NCI-H187 (cell line): ENCODE results near the gene OSBPL10.
"Not testable (repeated sequence)": the region's sequence is repeated elsewhere in the genome, so short reads cannot be mapped to it uniquely, and the experiment has no call there.

ENCODE experiments used
- DNase-seq, 2 experiments: peaks; one replicate each; lab custom pipeline; 2025; lab: John Stamatoyannopoulos, UW

OSBPL10 gene

GRCh38 chr3:31815006-31815405, 166.1 kb downstream of the OSBPL10 start:
- no peak for DNase-seq

GRCh38 chr3:31813686-31814085, 167.4 kb downstream of the OSBPL10 start:
- no peak for DNase-seq

GRCh38 chr3:31813197-31813596, 167.9 kb downstream of the OSBPL10 start:
- no peak for DNase-seq

- DNase-seq, result no peak
Observed at GRCh38 chr3:31810991-31811433, 170.1 kb downstream of the OSBPL10 start.

GRCh38 chr3:31808143-31808720, 172.8 kb downstream of the OSBPL10 start:
- no peak for DNase-seq

- DNase-seq, result no peak
Observed at GRCh38 chr3:31804251-31805051, 176.6 kb downstream of the OSBPL10 start.

GRCh38 chr3:31802981-31803740, 177.9 kb downstream of the OSBPL10 start:
- no peak for DNase-seq

GRCh38 chr3:31800436-31800835, 180.6 kb downstream of the OSBPL10 start:
- DNase-seq, result no peak

GRCh38 chr3:31798840-31799239, 182.2 kb downstream of the OSBPL10 start:
- no peak for DNase-seq

- DNase-seq, result no peak
Observed at GRCh38 chr3:31793821-31794220, 187.2 kb downstream of the OSBPL10 start.

GRCh38 chr3:31791090-31791430, 190.0 kb downstream of the OSBPL10 start:
- no peak for DNase-seq

- no peak for DNase-seq
Observed at GRCh38 chr3:31790193-31791089, 190.6 kb downstream of the OSBPL10 start.

- DNase-seq, result no peak
Observed at GRCh38 chr3:31789429-31789828, 191.6 kb downstream of the OSBPL10 start.

GRCh38 chr3:31785734-31786133, 195.3 kb downstream of the OSBPL10 start:
- no peak for DNase-seq

GRCh38 chr3:31785286-31785685, 195.8 kb downstream of the OSBPL10 start:
- DNase-seq, result no peak

- DNase-seq, result not testable (repeated sequence)
Observed at GRCh38 chr3:31783851-31784250, 197.2 kb downstream of the OSBPL10 start.

- DNase-seq, result not testable (repeated sequence)
Observed at GRCh38 chr3:31782306-31782705, 198.8 kb downstream of the OSBPL10 start.

- DNase-seq, result no peak
Observed at GRCh38 chr3:31779514-31779913, 201.5 kb downstream of the OSBPL10 start.

GRCh38 chr3:31777887-31778286, 203.2 kb downstream of the OSBPL10 start:
- DNase-seq, result no peak

- no peak for DNase-seq
Observed at GRCh38 chr3:31777092-31777491, 204.0 kb downstream of the OSBPL10 start.

- DNase-seq, result no peak
Observed at GRCh38 chr3:31776016-31776415, 205.0 kb downstream of the OSBPL10 start.

- DNase-seq, result no peak
Observed at GRCh38 chr3:31775383-31775782, 205.7 kb downstream of the OSBPL10 start.
